ENCODE results near the gene DMRTA1. TPM values are rescaled to one million over a fixed set of nuclear protein-coding genes. Genes with fewer than 3 reads are reported as not detected.
"Not testable (repeated sequence)": the region's sequence is repeated elsewhere in the genome, so short reads cannot be mapped to it uniquely, and the experiment has no call there.

DMRTA1 gene
- total RNA-seq, 1 donor from 2014 or later, result 1.2 TPM

DNA sequence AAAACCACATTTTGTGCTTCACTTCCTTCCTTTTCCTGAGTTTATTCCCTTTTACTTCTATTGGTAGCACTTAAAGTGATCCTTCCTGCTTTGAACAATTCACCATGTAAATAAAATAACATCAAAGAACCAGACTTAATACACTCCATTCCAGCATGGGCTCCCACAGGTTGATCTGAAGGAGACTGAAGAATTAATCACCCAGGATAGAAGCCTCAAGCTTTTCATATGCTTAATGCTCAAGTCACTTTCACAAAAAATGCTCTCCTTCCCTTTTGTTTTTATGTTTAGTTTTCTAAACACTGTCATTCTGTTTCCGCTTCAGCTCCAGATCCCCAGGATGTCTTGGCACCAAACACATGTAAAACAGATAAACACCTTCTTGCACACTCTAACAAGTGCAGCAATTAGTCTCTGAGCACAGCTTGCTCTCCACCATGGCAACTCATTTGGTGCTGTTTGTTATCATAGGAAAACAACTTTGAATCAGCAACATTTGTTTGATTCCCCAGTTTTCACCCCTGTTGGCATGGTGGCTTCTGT, 37.0 kb downstream of the DMRTA1 start:
- Mint-ChIP-seq H3K27me3 (no peaks in the 10 kb centered on the region), H3K4me3 (no peak overlapping the region), H3K4me1 (ENCODE audit: unreplicated experiment) (no peaks in the 10 kb centered on the region), H3K36me3 (no peaks in the 10 kb centered on the region), H3K9me3 (peaks cover 3% of the 10 kb centered on the region), H3K27ac (no peak overlapping the region)
- no peak for DNase-seq (ENCODE audit: extremely low spot score, unreplicated experiment)
- TF ChIP-seq, protein P1, sequence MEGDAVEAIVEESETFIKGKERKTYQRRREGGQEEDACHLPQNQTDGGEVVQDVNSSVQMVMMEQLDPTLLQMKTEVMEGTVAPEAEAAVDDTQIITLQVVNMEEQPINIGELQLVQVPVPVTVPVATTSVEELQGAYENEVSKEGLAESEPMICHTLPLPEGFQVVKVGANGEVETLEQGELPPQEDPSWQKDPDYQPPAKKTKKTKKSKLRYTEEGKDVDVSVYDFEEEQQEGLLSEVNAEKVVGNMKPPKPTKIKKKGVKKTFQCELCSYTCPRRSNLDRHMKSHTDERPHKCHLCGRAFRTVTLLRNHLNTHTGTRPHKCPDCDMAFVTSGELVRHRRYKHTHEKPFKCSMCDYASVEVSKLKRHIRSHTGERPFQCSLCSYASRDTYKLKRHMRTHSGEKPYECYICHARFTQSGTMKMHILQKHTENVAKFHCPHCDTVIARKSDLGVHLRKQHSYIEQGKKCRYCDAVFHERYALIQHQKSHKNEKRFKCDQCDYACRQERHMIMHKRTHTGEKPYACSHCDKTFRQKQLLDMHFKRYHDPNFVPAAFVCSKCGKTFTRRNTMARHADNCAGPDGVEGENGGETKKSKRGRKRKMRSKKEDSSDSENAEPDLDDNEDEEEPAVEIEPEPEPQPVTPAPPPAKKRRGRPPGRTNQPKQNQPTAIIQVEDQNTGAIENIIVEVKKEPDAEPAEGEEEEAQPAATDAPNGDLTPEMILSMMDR (conservative IDR thresholded peaks at IDR 0.05), result no peak

DNA sequence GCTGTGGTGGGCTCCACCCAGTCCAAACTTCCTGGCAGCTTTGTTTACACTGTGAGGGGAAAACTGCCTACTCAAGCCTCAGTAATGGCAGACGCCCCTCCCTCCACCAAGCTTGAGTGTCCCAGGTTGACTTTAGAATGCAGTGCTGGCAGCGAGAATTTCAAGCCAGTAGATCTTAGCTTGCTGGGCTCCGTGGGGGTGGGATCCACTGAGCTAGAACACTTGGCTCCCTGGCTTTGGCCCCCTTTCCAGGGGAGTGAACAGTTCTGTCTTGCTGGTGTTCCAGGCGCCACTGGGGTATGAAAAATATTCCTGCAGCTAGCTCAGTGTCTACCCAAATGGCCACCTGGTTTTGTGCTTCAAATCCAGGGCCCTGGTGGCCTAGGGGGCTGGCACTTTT, 49.6 kb downstream of the DMRTA1 start:
- H3K4me1 Mint-ChIP-seq (ENCODE audit: unreplicated experiment); H3K9me3 Mint-ChIP-seq; H3K36me3 Mint-ChIP-seq; H3K4me3 Mint-ChIP-seq; H3K27me3 Mint-ChIP-seq; DNase-seq (ENCODE audit: extremely low spot score, unreplicated experiment); H3K27ac Mint-ChIP-seq: not testable (repeated sequence)

Measured in type B pancreatic cell (in vitro differentiated cells).